ENCODE data around the gene NPC1L1. TPM values are rescaled to one million over a fixed set of nuclear protein-coding genes. Genes with fewer than 3 reads are reported as not detected.

Gene NPC1L1
- total and polyA plus RNA-seq, 4 experiments from 2014 or later: 0.19 to 0.23 TPM; not detected in 2

DNA sequence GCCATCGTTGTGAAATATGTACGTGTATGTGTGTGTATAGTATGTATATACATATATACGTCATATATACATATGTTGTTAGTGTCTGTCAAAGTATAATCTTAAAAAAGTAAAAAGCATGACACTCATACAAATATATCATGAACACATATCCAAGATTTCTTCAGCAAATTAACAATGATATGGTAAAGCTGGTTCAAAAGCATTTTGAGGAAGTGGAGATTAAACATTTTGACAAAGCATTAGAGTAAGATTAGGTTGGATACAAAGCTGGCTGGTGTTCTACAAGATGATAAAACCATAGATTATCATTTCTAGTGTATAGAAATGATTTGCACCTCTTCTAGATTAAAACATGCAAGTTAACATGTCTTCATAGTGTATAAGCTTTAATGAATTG is 49.9 kb downstream of the NPC1L1 start:
- peak overlapping the region; percentile 84 to 99 (median 93) for H3K4me3 Mint-ChIP-seq
- H3K9me3 ChIP-seq (ENCODE audit: control insufficient read depth in 1 of 2, low read length in 2 of 2): no peaks in the 10 kb centered on the region
- H3K27me3 Mint-ChIP-seq: no peaks in the 10 kb centered on the region
- CTCF ChIA-PET (ENCODE audit: partially characterized antibody): interaction anchor here (0.9 to 2.3 kb wide), 8 partner anchors 11 to 290 kb away, joined by 3 to 7 read pairs (median 4); partner anchors contain the start of gene YKT6
- H3K9me3 Mint-ChIP-seq: peaks cover 0 to 2% (median 0%) of the 10 kb centered on the region in 8 donors
- peak overlapping the region; percentile 77 to 98 (median 95) for H3K27ac Mint-ChIP-seq
- no peak for DNase-seq
- H3K36me3 ChIP-seq (ENCODE audit: insufficient read depth, low read length): no peaks in the 10 kb centered on the region
- H3K27me3 ChIP-seq (ENCODE audit: insufficient read depth, low read length): no peaks in the 10 kb centered on the region
- peak overlapping the region; percentile 93 for H3K27ac ChIP-seq (ENCODE audit: low read depth, low read length)
- H3K4me3 ChIP-seq (ENCODE audit: low read length in 2 of 2): peak overlapping the region; percentile 90 to 96
- peaks cover 0 to 22% of the 10 kb centered on the region in 2 donors for H3K36me3 Mint-ChIP-seq
- peaks cover 38% of the 10 kb centered on the region for H3K4me1 ChIP-seq (ENCODE audit: insufficient read depth, low read length)
- POLR2A ChIA-PET (ENCODE audit: partially characterized antibody): interaction anchor here (0.9 to 3.7 kb wide), 22 partner anchors 11 to 843 kb away, joined by 3 to 37 read pairs (median 10); partner anchors contain the start of genes DBNL, DDX56, H2AZ2 and PPIA
- intact Hi-C loops (cut with micrococcal nuclease): loop anchor here (2.0 to 5.0 kb wide), 3 partner anchors 74 to 249 kb away; no protein-coding TSS in a partner anchor
- H3K4me1 Mint-ChIP-seq: peaks cover 30 to 45% (median 36%) of the 10 kb centered on the region in 4 donors

GRCh38 chr7:44490351-44491200 is 50.6 kb downstream of the NPC1L1 start, which contains the start of gene NUDCD3:
NUDCD3 (minus strand) TSS chr7:44490658; CDS start chr7:44490600, 58 bp downstream.
- intact Hi-C loops (cut with micrococcal nuclease): loop anchor here (1.0 to 5.0 kb wide), 9 partner anchors 30 to 621 kb away; partner anchors contain the start of genes H2AZ2, POLM, PURB and TBRG4
- POLR2A ChIA-PET (ENCODE audit: partially characterized antibody): interaction anchor here (0.6 to 3.7 kb wide), 34 partner anchors 10 to 842 kb away, joined by 3 to 37 read pairs (median 6); partner anchors contain the start of genes DBNL, DDX56, H2AZ2 and OGDH
- H3K36me3 ChIP-seq (ENCODE audit: insufficient read depth, low read length): no peaks in the 10 kb centered on the region
- H3K36me3 Mint-ChIP-seq: peaks cover 5 to 27% of the 10 kb centered on the region in 2 donors
- peak within 1 kb of the TSS; percentile 93 for H3K27ac ChIP-seq (ENCODE audit: low read depth, low read length)
- peak within 1 kb of the TSS; percentile 84 to 99 (median 93) for H3K4me3 Mint-ChIP-seq
- peaks cover 0 to 2% (median 0%) of the 10 kb centered on the region in 8 donors for H3K9me3 Mint-ChIP-seq
- no peaks in the 10 kb centered on the region for H3K9me3 ChIP-seq (ENCODE audit: control insufficient read depth in 1 of 2, low read length in 2 of 2)
- no peaks in the 10 kb centered on the region for H3K27me3 Mint-ChIP-seq
- H3K4me1 Mint-ChIP-seq: peaks cover 37 to 52% (median 42%) of the 10 kb centered on the region in 4 donors
- CTCF ChIA-PET (ENCODE audit: partially characterized antibody): interaction anchor here (0.9 to 2.3 kb wide), 15 partner anchors 10 to 359 kb away, joined by 3 to 11 read pairs (median 4); partner anchors contain the start of gene YKT6
- H3K27ac Mint-ChIP-seq: peak within 1 kb of the TSS; percentile 77 to 98 (median 96)
- DNase-seq: peak; percentile 81 to 84 (median 83)
- no peaks in the 10 kb centered on the region for H3K27me3 ChIP-seq (ENCODE audit: insufficient read depth, low read length)
- H3K4me1 ChIP-seq (ENCODE audit: insufficient read depth, low read length): peaks cover 44% of the 10 kb centered on the region
- peak within 1 kb of the TSS; percentile 90 to 96 for H3K4me3 ChIP-seq (ENCODE audit: low read length in 2 of 2)

- intact Hi-C loops (cut with micrococcal nuclease): loop anchor here (1.0 to 5.0 kb wide), 9 partner anchors 30 to 621 kb away; partner anchors contain the start of genes H2AZ2, POLM, PURB and TBRG4
- no peaks in the 10 kb centered on the region for H3K9me3 ChIP-seq (ENCODE audit: control insufficient read depth in 1 of 2, low read length in 2 of 2)
- peak in 4 of 5 donors; percentile 63 to 74 (median 71) for DNase-seq
- Mint-ChIP-seq H3K27me3 (no peaks in the 10 kb centered on the region), H3K4me1 (peaks cover 41 to 58% (median 48%) of the 10 kb centered on the region in 4 donors), H3K4me3 (peak overlapping the region; percentile 84 to 99 (median 93)), H3K36me3 (peaks cover 10 to 32% of the 10 kb centered on the region in 2 donors), H3K9me3 (peaks cover 0 to 2% (median 0%) of the 10 kb centered on the region in 8 donors), H3K27ac (peak overlapping the region; percentile 77 to 98 (median 96))
- peak overlapping the region; percentile 90 to 96 for H3K4me3 ChIP-seq (ENCODE audit: low read length in 2 of 2)
- peaks cover 1% of the 10 kb centered on the region for H3K36me3 ChIP-seq (ENCODE audit: insufficient read depth, low read length)
- H3K27ac ChIP-seq (ENCODE audit: low read depth, low read length): peak overlapping the region; percentile 93
- ChIA-PET POLR2A (ENCODE audit: partially characterized antibody) (interaction anchor here (0.6 to 3.7 kb wide), 31 partner anchors 10 to 731 kb away, joined by 3 to 37 read pairs (median 7); partner anchors contain the start of genes DBNL, DDX56, H2AZ2 and OGDH), CTCF (ENCODE audit: partially characterized antibody) (interaction anchor here (0.9 to 2.2 kb wide), 9 partner anchors 10 to 359 kb away, joined by 3 to 11 read pairs (median 5); no protein-coding TSS in a partner anchor)
- peaks cover 50% of the 10 kb centered on the region for H3K4me1 ChIP-seq (ENCODE audit: insufficient read depth, low read length)
- no peaks in the 10 kb centered on the region for H3K27me3 ChIP-seq (ENCODE audit: insufficient read depth, low read length)
Observed at GRCh38 chr7:44489955-44490350, 51.2 kb downstream of the NPC1L1 start.

DNA sequence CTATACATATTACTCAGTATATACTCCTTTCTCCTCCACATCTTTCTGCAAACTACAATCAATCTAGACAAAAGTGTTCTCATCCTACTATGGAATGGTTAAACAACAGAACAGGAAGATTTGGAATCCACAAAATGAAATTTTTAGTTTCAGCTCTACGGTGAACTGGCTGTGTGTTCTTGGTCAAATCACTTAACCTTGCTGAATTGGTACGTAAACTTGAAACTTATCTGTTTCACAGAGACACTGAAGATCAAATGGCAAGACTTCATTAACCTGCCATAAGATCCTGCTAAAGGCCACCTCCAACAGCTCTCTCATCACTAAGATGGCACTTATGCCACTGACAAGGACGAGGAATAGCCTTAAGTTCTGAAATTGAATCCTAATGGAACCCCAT is 52.2 kb downstream of the NPC1L1 start:
- Mint-ChIP-seq H3K4me3 (peak overlapping the region in 7 of 8 donors; percentile 84 to 99 (median 92)), H3K4me1 (peaks cover 47 to 68% (median 56%) of the 10 kb centered on the region in 4 donors), H3K27me3 (no peaks in the 10 kb centered on the region), H3K27ac (peak overlapping the region; percentile 77 to 98 (median 96)), H3K36me3 (peaks cover 20 to 42% of the 10 kb centered on the region in 2 donors), H3K9me3 (peaks cover 0 to 2% (median 0%) of the 10 kb centered on the region in 8 donors)
- H3K4me3 ChIP-seq (ENCODE audit: low read length in 2 of 2): peak overlapping the region in 1 of 2 donors; percentile 96
- no peaks in the 10 kb centered on the region for H3K27me3 ChIP-seq (ENCODE audit: insufficient read depth, low read length)
- DNase-seq: no peak
- H3K9me3 ChIP-seq (ENCODE audit: control insufficient read depth in 1 of 2, low read length in 2 of 2): no peaks in the 10 kb centered on the region
- intact Hi-C loops (cut with micrococcal nuclease): no loop called here
- peaks cover 56% of the 10 kb centered on the region for H3K4me1 ChIP-seq (ENCODE audit: insufficient read depth, low read length)
- ChIA-PET CTCF (ENCODE audit: partially characterized antibody) (interaction anchor here (1.8 to 2.2 kb wide), 3 partner anchors 9 to 360 kb away, joined by 4 to 11 read pairs (median 7); no protein-coding TSS in a partner anchor), POLR2A (ENCODE audit: partially characterized antibody) (interaction anchor here (0.5 to 3.7 kb wide), 9 partner anchors 9 to 288 kb away, joined by 3 to 37 read pairs (median 13); partner anchors contain the start of genes DDX56, TMED4 and YKT6)
- peak overlapping the region; percentile 93 for H3K27ac ChIP-seq (ENCODE audit: low read depth, low read length)
- peaks cover 11% of the 10 kb centered on the region for H3K36me3 ChIP-seq (ENCODE audit: insufficient read depth, low read length)

- Mint-ChIP-seq H3K4me1 (peaks cover 57 to 86% (median 73%) of the 10 kb centered on the region in 4 donors), H3K27me3 (no peaks in the 10 kb centered on the region)
- CTCF ChIA-PET (ENCODE audit: partially characterized antibody): no interaction called here
Observed at GRCh38 chr7:44486693-44487092, 54.4 kb downstream of the NPC1L1 start.

GRCh38 chr7:44486001-44486400 is 55.1 kb downstream of the NPC1L1 start:
- Histone ChIP-seq H3K9me3 (ENCODE audit: control insufficient read depth in 1 of 2, low read length in 2 of 2) (peaks cover 0 to 4% of the 10 kb centered on the region in 2 donors), H3K4me3 (ENCODE audit: low read length in 2 of 2) (no peak overlapping the region), H3K36me3 (ENCODE audit: insufficient read depth, low read length) (peaks cover 39% of the 10 kb centered on the region), H3K4me1 (ENCODE audit: insufficient read depth, low read length) (peaks cover 51% of the 10 kb centered on the region), H3K27ac (ENCODE audit: low read depth, low read length) (no peak overlapping the region), H3K27me3 (ENCODE audit: insufficient read depth, low read length) (no peaks in the 10 kb centered on the region)
- peak overlapping the region in 1 of 7 donors; percentile 66 for H3K27ac Mint-ChIP-seq
- H3K4me3 Mint-ChIP-seq: peak overlapping the region in 5 of 8 donors; percentile 6 to 65 (median 58)
- POLR2A ChIA-PET (ENCODE audit: partially characterized antibody): no interaction called here
- intact Hi-C loops (cut with micrococcal nuclease): no loop called here
- CTCF ChIA-PET (ENCODE audit: partially characterized antibody): no interaction called here
- H3K4me1 Mint-ChIP-seq: peaks cover 57 to 87% (median 72%) of the 10 kb centered on the region in 4 donors
- no peak for DNase-seq
- peaks cover 0 to 17% (median 15%) of the 10 kb centered on the region in 8 donors for H3K9me3 Mint-ChIP-seq
- H3K27me3 Mint-ChIP-seq: no peaks in the 10 kb centered on the region
- peaks cover 45 to 72% of the 10 kb centered on the region in 2 donors for H3K36me3 Mint-ChIP-seq

More at GRCh38 chr7:44486693-44487092, 54.4 kb downstream of the NPC1L1 start:
- Mint-ChIP-seq H3K36me3 (peaks cover 41 to 65% of the 10 kb centered on the region in 2 donors), H3K4me3 (peak overlapping the region in 7 of 8 donors; percentile 37 to 78 (median 67)), H3K27ac (peak overlapping the region in 5 of 7 donors; percentile 0 to 48 (median 13)), H3K9me3 (peaks cover 0 to 17% (median 15%) of the 10 kb centered on the region in 8 donors)
- peaks cover 56% of the 10 kb centered on the region for H3K4me1 ChIP-seq (ENCODE audit: insufficient read depth, low read length)
- POLR2A ChIA-PET (ENCODE audit: partially characterized antibody): interaction anchor here (1.7 kb wide), 1 partner anchor 86 kb away, joined by 6 read pairs; the partner anchor contains the start of gene DDX56
- peaks cover 0 to 4% of the 10 kb centered on the region in 2 donors for H3K9me3 ChIP-seq (ENCODE audit: control insufficient read depth in 1 of 2, low read length in 2 of 2)
- no peak overlapping the region for H3K27ac ChIP-seq (ENCODE audit: low read depth, low read length)
- no peak overlapping the region for H3K4me3 ChIP-seq (ENCODE audit: low read length in 2 of 2)
- peaks cover 34% of the 10 kb centered on the region for H3K36me3 ChIP-seq (ENCODE audit: insufficient read depth, low read length)
- intact Hi-C loops (cut with micrococcal nuclease): no loop called here
- no peak for DNase-seq
- no peaks in the 10 kb centered on the region for H3K27me3 ChIP-seq (ENCODE audit: insufficient read depth, low read length)

Data from CD4-positive, alpha-beta memory T cell (primary cell).